Measurements from ENCODE around the gene KCNB1. TPM values are rescaled to one million over a fixed set of nuclear protein-coding genes. Genes with fewer than 3 reads are reported as not detected.

The KCNB1 gene
- total RNA-seq, 1 donor, result not detected

- TF ChIP-seq CTCF (IDR thresholded peaks at IDR 0.05; ENCODE audit: insufficient read depth, low read depth, low read length), result no peak
- DNase-seq (ENCODE audit: low read depth), result no peak
- H3K4me3 ChIP-seq (ENCODE audit: low read depth, low read length), result no peak overlapping the region
Measured at GRCh38 chr20:49336786-49337185, 145.7 kb downstream of the KCNB1 start.

GRCh38 chr20:49335476-49335875, 147.0 kb downstream of the KCNB1 start:
- no peak overlapping the region for H3K4me3 ChIP-seq (ENCODE audit: low read depth, low read length)
- no peak for DNase-seq (ENCODE audit: low read depth)
- TF ChIP-seq CTCF (IDR thresholded peaks at IDR 0.05; ENCODE audit: insufficient read depth, low read depth, low read length), result no peak

- DNase-seq (ENCODE audit: low read depth), result no peak
- TF ChIP-seq CTCF (IDR thresholded peaks at IDR 0.05; ENCODE audit: insufficient read depth, low read depth, low read length), result no peak
- H3K4me3 ChIP-seq (ENCODE audit: low read depth, low read length), result no peak overlapping the region
Measured at GRCh38 chr20:49330701-49331615, 151.5 kb downstream of the KCNB1 start.

- no peak for DNase-seq (ENCODE audit: low read depth)
- H3K4me3 ChIP-seq (ENCODE audit: low read depth, low read length), result no peak overlapping the region
- no peak for TF ChIP-seq CTCF (IDR thresholded peaks at IDR 0.05; ENCODE audit: insufficient read depth, low read depth, low read length)
Measured at GRCh38 chr20:49328790-49329189, 153.7 kb downstream of the KCNB1 start.

- no peak overlapping the region for H3K4me3 ChIP-seq (ENCODE audit: low read depth, low read length)
- no peak for TF ChIP-seq CTCF (IDR thresholded peaks at IDR 0.05; ENCODE audit: insufficient read depth, low read depth, low read length)
- no peak for DNase-seq (ENCODE audit: low read depth)
Measured at GRCh38 chr20:49326026-49326425, 156.4 kb downstream of the KCNB1 start.

- DNase-seq (ENCODE audit: low read depth), result no peak
- H3K4me3 ChIP-seq (ENCODE audit: low read depth, low read length), result no peak overlapping the region
- TF ChIP-seq CTCF (IDR thresholded peaks at IDR 0.05; ENCODE audit: insufficient read depth, low read depth, low read length), result no peak
Measured at GRCh38 chr20:49324306-49324705, 158.2 kb downstream of the KCNB1 start.

Measured in fibroblast of villous mesenchyme (primary cell).